ENCODE measurements around the gene SASH1.

The SASH1 gene

GRCh38 chr6:148525453-148525852 is 182.8 kb downstream of the SASH1 start:
- DNase-seq = no peak

GRCh38 chr6:148526145-148526544 is 183.5 kb downstream of the SASH1 start:
- DNase-seq = no peak

GRCh38 chr6:148528292-148528691 is 185.7 kb downstream of the SASH1 start:
- no peak for DNase-seq

GRCh38 chr6:148529010-148529409 is 186.4 kb downstream of the SASH1 start:
- DNase-seq = no peak

- DNase-seq = peak; percentile 19
Measured at GRCh38 chr6:148530394-148530953, 187.8 kb downstream of the SASH1 start.

- no peak for DNase-seq
Measured at GRCh38 chr6:148530976-148531375, 188.3 kb downstream of the SASH1 start.

- DNase-seq = no peak
Measured at GRCh38 chr6:148532698-148533097, 190.1 kb downstream of the SASH1 start.

GRCh38 chr6:148533309-148534107 is 190.9 kb downstream of the SASH1 start:
- no peak for DNase-seq

GRCh38 chr6:148534871-148535270 is 192.2 kb downstream of the SASH1 start:
- DNase-seq = no peak

- DNase-seq = no peak
Measured at GRCh38 chr6:148535381-148535780, 192.7 kb downstream of the SASH1 start.

- DNase-seq = no peak
Measured at GRCh38 chr6:148535976-148536375, 193.3 kb downstream of the SASH1 start.

GRCh38 chr6:148538261-148539190 is 195.9 kb downstream of the SASH1 start:
- DNase-seq = no peak

GRCh38 chr6:148543540-148543939 is 200.9 kb downstream of the SASH1 start:
- DNase-seq = no peak

- DNase-seq = no peak
Measured at GRCh38 chr6:148544421-148544820, 201.8 kb downstream of the SASH1 start.

- DNase-seq = no peak
Measured at GRCh38 chr6:148545901-148546300, 203.3 kb downstream of the SASH1 start.

GRCh38 chr6:148547110-148547509 is 204.5 kb downstream of the SASH1 start:
- no peak for DNase-seq

- DNase-seq = no peak
Measured at GRCh38 chr6:148548065-148548748, 205.6 kb downstream of the SASH1 start.

- no peak for DNase-seq
Measured at GRCh38 chr6:148548749-148549140, 206.1 kb downstream of the SASH1 start.

GRCh38 chr6:148550569-148550968 is 207.9 kb downstream of the SASH1 start:
- DNase-seq = no peak

GRCh38 chr6:148551226-148551625 is 208.6 kb downstream of the SASH1 start:
- no peak for DNase-seq

GRCh38 chr6:148556410-148556809 is 213.8 kb downstream of the SASH1 start:
- no peak for DNase-seq

- no peak for DNase-seq
Measured at GRCh38 chr6:148557796-148558321, 215.2 kb downstream of the SASH1 start.

Data from NCI-H510A treated with DMSO at 0.1 percent for 48 hours (cell line).